HG03025 (cell line): Measurements from ENCODE around the gene SELENBP1.
"Not testable (repeated sequence)": the region's sequence is repeated elsewhere in the genome, so short reads cannot be mapped to it uniquely, and the experiment has no call there.

Experiments used
- ATAC-seq: cut with Tn5 transposase; IDR thresholded peaks from one replicate; pipeline ENCODE4 v1.9.1; 2021; ENCODE audit warnings: mild to moderate bottlenecking, moderate library complexity; ENCODE audit not compliant: unreplicated experiment, low FRiP score

The SELENBP1 gene

GRCh38 chr1:151372058-151372934, at the start of gene SELENBP1:
TSS of gene SELENBP1 (minus strand) at chr1:151372705. CDS start at chr1:151372641, 64 bp downstream.
- ATAC-seq = no peak

- ATAC-seq = no peak
Measured at GRCh38 chr1:151419819-151420218, 47.3 kb upstream of the SELENBP1 start.

GRCh38 chr1:151418081-151418480, 45.6 kb upstream of the SELENBP1 start:
- no peak for ATAC-seq

GRCh38 chr1:151416231-151416630, 43.7 kb upstream of the SELENBP1 start:
- no peak for ATAC-seq

GRCh38 chr1:151411884-151412283, 39.4 kb upstream of the SELENBP1 start:
- ATAC-seq = no peak

GRCh38 chr1:151408891-151409290, 36.4 kb upstream of the SELENBP1 start:
- ATAC-seq = no peak

- ATAC-seq = no peak
Measured at GRCh38 chr1:151407304-151407703, 34.8 kb upstream of the SELENBP1 start.

GRCh38 chr1:151406176-151406575, 33.7 kb upstream of the SELENBP1 start:
- ATAC-seq = no peak

- ATAC-seq = no peak
Measured at GRCh38 chr1:151405187-151405951, 32.9 kb upstream of the SELENBP1 start.

GRCh38 chr1:151403612-151404011, 31.1 kb upstream of the SELENBP1 start:
- no peak for ATAC-seq

GRCh38 chr1:151402764-151403163, 30.3 kb upstream of the SELENBP1 start:
- no peak for ATAC-seq

- no peak for ATAC-seq
Measured at GRCh38 chr1:151401860-151402259, 29.4 kb upstream of the SELENBP1 start.

- ATAC-seq = no peak
Measured at GRCh38 chr1:151401125-151401788, 28.8 kb upstream of the SELENBP1 start.

- peak; percentile 54 for ATAC-seq
Measured at GRCh38 chr1:151399324-151400171, 27.0 kb upstream of the SELENBP1 start, which contains the start of gene PSMB4. TSS of gene PSMB4 (plus strand) at chr1:151399573. CDS start at chr1:151399588, 15 bp downstream.

- not testable (repeated sequence) for ATAC-seq
Measured at GRCh38 chr1:151396265-151396664, 23.8 kb upstream of the SELENBP1 start.

GRCh38 chr1:151393583-151393982, 21.1 kb upstream of the SELENBP1 start:
- no peak for ATAC-seq

- no peak for ATAC-seq
Measured at GRCh38 chr1:151391079-151391563, 18.6 kb upstream of the SELENBP1 start.

- ATAC-seq = not testable (repeated sequence)
Measured at GRCh38 chr1:151390221-151391078, 17.9 kb upstream of the SELENBP1 start.

GRCh38 chr1:151386002-151386401, 13.5 kb upstream of the SELENBP1 start:
- ATAC-seq = no peak
